GM12878 (cell line): ENCODE measurements around the gene NSL1. TPM values are rescaled to one million over a fixed set of nuclear protein-coding genes. Genes with fewer than 3 reads are reported as not detected.
A peak's percentile ranks its signal among the peaks of the same experiment; 100 is the strongest.

ENCODE experiments used
- ATAC-seq: fragments of 200-7000 bp; cut with Tn5 transposase; 3 replicates; pipeline ENCODE4 v1.9.1; 2020; ENCODE audit warnings: mild to moderate bottlenecking, moderate library complexity
- BruUV-seq: library from RNA; stranded (reverse); fragments of 400-500 nt; replicated peaks from 2 replicates; lab custom pipeline; 2021; lab: Mats Ljungman, UMichigan
- CTCF ChIA-PET: fragments of 300-600 bp; sonication (Branson Sonifier 250); formaldehyde crosslinking; extraction: SDS; loops from one replicate; lab custom pipeline; 2021; ENCODE audit warnings: inconsistent platforms; lab: Yijun Ruan, JAX
- POLR2A ChIA-PET: fragments of 350-600 bp; formaldehyde crosslinking; extraction: SDS; loops from one replicate; lab custom pipeline; 2021; ENCODE audit warnings: inconsistent platforms; lab: Charles Lee
- RAD21 ChIA-PET: fragments of 300-600 bp; sonication (Branson Sonifier 250); formaldehyde crosslinking; loops from one replicate; lab custom pipeline; 2023; ENCODE audit warnings: antibody characterized with exemption; ENCODE audit not compliant: unreplicated experiment; lab: Charles Lee
- SMC1A ChIA-PET: fragments of 300-600 bp; sonication (Branson Sonifier 250); formaldehyde crosslinking; loops from one replicate; lab custom pipeline; 2023; ENCODE audit not compliant: unreplicated experiment, uncharacterized antibody; lab: Charles Lee
- DNase-seq: peaks from one replicate; pipeline ENCODE4 v3.0.0-alpha.2; 2011; ENCODE audit warnings: low read depth, low spot score
- FAIRE-seq: peaks from 3 replicates; lab custom pipeline; 2011; peaks lifted over from hg19 to GRCh38; lab: Jason Lieb, UNC
- H2AFZ ChIP-seq: 2 replicates; pipeline ENCODE4 v1.6.0; 2011; ENCODE audit warnings: low read depth, low read length, control low read depth; ENCODE audit not compliant: control insufficient read depth
- H3K27ac ChIP-seq: 2 replicates; pipeline ENCODE4 v1.5.1; 2011; ENCODE audit warnings: control low read depth; ENCODE audit not compliant: control insufficient read depth, insufficient read depth
- H3K27me3 ChIP-seq, 2 experiments: replicated peaks in 1 of 2; 2 replicates each; pipeline versions ENCODE4 v1.6.0 to v1.6.1; 2011; ENCODE audit warnings: low read length in 1 of 2; ENCODE audit not compliant: control insufficient read depth in 2 of 2, insufficient read depth in 2 of 2
- H3K36me3 ChIP-seq, 2 experiments: 2 replicates each; pipeline ENCODE4 v1.5.1; 2011; ENCODE audit warnings: low read length in 1 of 2; ENCODE audit not compliant: control insufficient read depth in 2 of 2, insufficient read depth in 2 of 2
- H3K4me1 ChIP-seq: 2 replicates; pipeline ENCODE4 v1.6.1; 2011; ENCODE audit warnings: mild to moderate bottlenecking, low read length, moderate library complexity, mixed read lengths; ENCODE audit not compliant: control insufficient read depth, insufficient read depth
- H3K4me2 ChIP-seq: 2 replicates; pipeline ENCODE4 v1.6.0; 2011; ENCODE audit warnings: control low read depth; ENCODE audit not compliant: control insufficient read depth, insufficient read depth
- H3K4me3 ChIP-seq: fragments of 200-600 bp; sonication (generic); 2 replicates; pipeline ENCODE4 v1.5.1; 2016
- H3K79me2 ChIP-seq: 2 replicates; pipeline ENCODE4 v1.6.0; 2011; ENCODE audit warnings: low read length; ENCODE audit not compliant: control insufficient read depth, insufficient read depth
- H3K9ac ChIP-seq: 2 replicates; pipeline ENCODE4 v1.8.0; 2011; ENCODE audit warnings: low read length, control low read depth, mixed read lengths; ENCODE audit not compliant: control insufficient read depth, insufficient read depth
- H3K9me3 ChIP-seq: replicated peaks from 3 replicates; pipeline ENCODE4 v1.5.1; 2011; ENCODE audit warnings: mild to moderate bottlenecking, low read length; ENCODE audit not compliant: control insufficient read depth, insufficient read depth
- H4K20me1 ChIP-seq: 2 replicates; pipeline ENCODE4 v1.6.0; 2011; ENCODE audit not compliant: control insufficient read depth, insufficient read depth
- CEBPB ChIP-seq, 2 experiments: fragments of 150-350 bp in 1 of 2; IDR thresholded peaks; 2 replicates each; pipeline ENCODE4 v1.6.1; 2012 to 2014; ENCODE audit warnings: low read depth in 2 of 2, low read length in 2 of 2, borderline replicate concordance in 1 of 2, inconsistent platforms in 1 of 2
- CTCF ChIP-seq, 3 experiments: IDR thresholded peaks in 2 of 3; conservative IDR thresholded peaks in 1 of 3; 2 replicates each; pipeline ENCODE4 v1.5.1; 2011; ENCODE audit warnings: low read depth in 3 of 3, low read length in 3 of 3, mild to moderate bottlenecking in 3 of 3, control low read depth in 2 of 3, moderate library complexity in 2 of 3, inconsistent platforms in 1 of 3, mixed read lengths in 1 of 3; ENCODE audit not compliant: control insufficient read depth in 2 of 3, insufficient read depth in 1 of 3; ENCODE audit errors: extremely low read depth in 1 of 3
- FOXM1 ChIP-seq: IDR thresholded peaks from 2 replicates; pipeline ENCODE4 v1.6.1; 2012; ENCODE audit warnings: low read depth, mild to moderate bottlenecking, inconsistent platforms, low read length, moderate library complexity
- JUND ChIP-seq: IDR thresholded peaks from 2 replicates; pipeline ENCODE4 v1.6.1; 2012; ENCODE audit warnings: low read depth, mild to moderate bottlenecking, low read length, improper control_type of control experiment, moderate library complexity
- RAD21 ChIP-seq: IDR thresholded peaks from 2 replicates; pipeline ENCODE4 v1.6.1; 2011; ENCODE audit warnings: mild to moderate bottlenecking, low read depth, low read length, moderate library complexity; ENCODE audit not compliant: insufficient read depth
- RUNX3 ChIP-seq: IDR thresholded peaks from 2 replicates; pipeline ENCODE4 v1.6.1; 2012; ENCODE audit warnings: low read length, inconsistent platforms
- SIN3A ChIP-seq: IDR thresholded peaks from 2 replicates; pipeline ENCODE4 v1.6.1; 2012; ENCODE audit warnings: low read depth, low read length, improper control_type of control experiment
- SMC3 ChIP-seq: IDR thresholded peaks from 2 replicates; pipeline ENCODE4 v1.6.1; 2011; ENCODE audit warnings: low read length, improper control_type of control experiment, borderline replicate concordance
- WGBS: methylation state at CpG from one replicate; pipeline ENCODE4 v1.1.6; 2016; ENCODE audit warnings: low lambda C conversion rate; ENCODE audit not compliant: insufficient replicate concordance, insufficient coverage; ENCODE audit errors: missing lambda C conversion rate; 5-methylcytosine and 5-hydroxymethylcytosine counted together
- in situ Hi-C: fragments of 300-500 bp; cut with MboI; formaldehyde crosslinking; loops from 9 replicates; pipeline ENCODE4 v1.14.3; 2018; ENCODE audit warnings: mixed read lengths
- intact Hi-C: fragments of 100-400 bp; cut with micrococcal nuclease; formaldehyde crosslinking; loops from one replicate; pipeline ENCODE4 v1.14.2; 2022; ENCODE audit not compliant: unreplicated experiment
- polyA plus RNA-seq, 11 experiments: library from polyadenylated mRNA; depleted of rRNA in 4 of 11; unstranded in 6 of 11; stranded (reverse) in 5 of 11; fragments of >200 nt; fragmentation: Nextera tagmentation in 4 of 11; fragmentation: Illumina TruSeq in 1 of 11; extraction: Ambion mirVana in 4 of 11; extraction: Trizol in 1 of 11; gene quantifications; 1 replicate in 1 of 11; 2 replicates in 10 of 11; pipeline versions ENCODE4 v1.2.1 to v1.2.3, GENCODE V29; 2011 to 2016; ENCODE audit warnings: inconsistent platforms in 2 of 11, missing spikeins in 2 of 11, low read depth in 1 of 11
- total RNA-seq, 4 experiments: library from RNA; depleted of rRNA in 3 of 4; stranded (reverse); fragments of >200 nt in 3 of 4; fragmentation: Illumina TruSeq in 1 of 4; extraction: Trizol in 1 of 4; gene quantifications; 2 replicates each; pipeline versions ENCODE4 v1.2.1 to v1.2.3, GENCODE V29; 2013 to 2021

Gene NSL1
- total and polyA plus RNA-seq, 10 of the 15 experiments (the other 5 are each of a cell fraction or from before 2014, with no cell fraction given) = 36.7 to 74.2 (median 46.4) TPM

GRCh38 chr1:212782422-212783154 lies 9.0 kb downstream of the NSL1 start:
- Histone ChIP-seq H3K4me1 (peaks cover 10% of the 10 kb centered on the region; the same call in 1 of the 2 replicates), H3K4me2 (no peak overlapping the region), H3K79me2 (no peaks in the 10 kb centered on the region), H2AFZ (no peak overlapping the region), H3K4me3 (no peak overlapping the region), H4K20me1 (no peaks in the 10 kb centered on the region), H3K36me3 (peaks cover 2 to 4% of the 10 kb centered on the region in 2 experiments; a peak in 2 of 4 replicates), H3K27me3 (no peaks in the 10 kb centered on the region), H3K9me3 (no peaks in the 10 kb centered on the region), H3K27ac (no peak overlapping the region), H3K9ac (no peak overlapping the region)
- ChIA-PET SMC1A (interaction anchor here (0.9 to 6.3 kb wide), 28 partner anchors 9 to 326 kb away, joined by 3 to 80 read pairs (median 6); partner anchors contain the start of genes NSL1 and TATDN3), CTCF (interaction anchor here (0.7 to 7.4 kb wide), 35 partner anchors 9 to 466 kb away, joined by 3 to 103 read pairs (median 5); partner anchors contain the start of genes NSL1 and TATDN3), POLR2A (interaction anchor here (0.6 to 2.5 kb wide), 3 partner anchors 9 to 212 kb away, joined by 3 to 6 read pairs (median 4); partner anchors contain the start of genes NSL1 and TATDN3), RAD21 (interaction anchor here (1.0 to 3.9 kb wide), 11 partner anchors 32 to 326 kb away, joined by 3 to 45 read pairs (median 9); no protein-coding TSS in a partner anchor)
- DNase-seq (no peak), ATAC-seq (peak; percentile 68), FAIRE-seq (peak; percentile 59)
- no TSS peak for BruUV-seq
- TF ChIP-seq FOXM1 (0 out of 2 replicates have a peak, but pooled peaks have one; percentile 46), CTCF (IDR thresholded peaks at IDR 0.05 in 2 of 3, conservative IDR thresholded peaks at IDR 0.05 in 1 of 3; ENCODE audit: control insufficient read depth in 2 of 3, extremely low read depth in 1 of 3, insufficient read depth in 1 of 3, low read depth in 3 of 3, low read length in 3 of 3) (peak; percentile 53 to 71 (median 64); a peak in 5 of 6 replicates), RAD21 (peak; percentile 81), JUND (no peak), SMC3 (peak; percentile 80), RUNX3 (peak; percentile 14; the same call in 1 of the 2 replicates), CEBPB (IDR thresholded peaks at IDR 0.05; ENCODE audit: borderline replicate concordance in 1 of 2, low read depth in 2 of 2, low read length in 2 of 2) (0 out of 4 replicates have a peak, but pooled peaks of 1 of the 2 experiments have one; percentile 26), SIN3A (no peak)
- intact Hi-C loops (loop anchor here (1.0 to 2.0 kb wide), 5 partner anchors 83 to 325 kb away; partner anchors contain the start of gene BATF3), in situ Hi-C loops (no loop called here)
- 92% methylated on average over 3 of the region's 3 CpGs for WGBS
